Esophagus squamous epithelium (tissue), 5 donors: ENCODE measurements around the gene BBOX1. TPM values are rescaled to one million over a fixed set of nuclear protein-coding genes. Genes with fewer than 3 reads are reported as not detected.

ENCODE experiments used
- DNase-seq: peaks from one replicate; lab custom pipeline; 2025; lab: John Stamatoyannopoulos, UW
- H3K27ac ChIP-seq, 4 donors: fragments of 200-600 bp; sonication (generic); one replicate each; pipeline ENCODE4 v1.5.1; 2016 to 2019; ENCODE audit warnings: mild to moderate bottlenecking in 1 of 4
- H3K27me3 ChIP-seq, 4 donors: fragments of 200-600 bp; sonication (generic); 1 replicate in 3 of 4; 2 replicates in 1 of 4; pipeline versions ENCODE4 v1.5.1 to v1.6.0; 2017 to 2021; ENCODE audit warnings: antibody characterized with exemption in 1 of 4
- H3K36me3 ChIP-seq, 3 donors: fragments of 200-600 bp; sonication (generic); one replicate each; pipeline ENCODE4 v1.5.1; 2016 to 2019
- H3K4me1 ChIP-seq, 3 donors: fragments of 200-600 bp; sonication (generic); one replicate each; pipeline ENCODE4 v1.5.1; 2017 to 2019
- H3K4me3 ChIP-seq, 4 donors: fragments of 200-600 bp; sonication (generic); 1 replicate in 3 of 4; 2 replicates in 1 of 4; pipeline ENCODE4 v1.5.1; 2016 to 2019; ENCODE audit warnings: mild to moderate bottlenecking in 2 of 4, moderate library complexity in 1 of 4
- H3K9me3 ChIP-seq, 3 donors: fragments of 200-600 bp; sonication (generic); one replicate each; pipeline ENCODE4 v1.5.1; 2016 to 2019
- POLR2A ChIP-seq, 4 donors: fragments of 450-650 bp; IDR thresholded peaks; one replicate each; pipeline ENCODE4 v1.6.1; 2017; ENCODE audit warnings: antibody characterized with exemption in 4 of 4, mild to moderate bottlenecking in 4 of 4, moderate library complexity in 3 of 4
- WGBS, 2 donors: methylation state at CpG; one replicate each; pipeline ENCODE4 v1.1.5; 2018; 5-methylcytosine and 5-hydroxymethylcytosine counted together
- intact Hi-C: fragments of 100-400 bp; cut with DNase I; formaldehyde crosslinking; loops from one replicate; pipeline ENCODE4 v1.15.0; 2022
- total RNA-seq, 4 donors: library from RNA; depleted of rRNA; stranded (reverse); fragments of >200 nt; gene quantifications; one replicate each; pipeline ENCODE4 v1.1.0, GENCODE V29; 2016
- TF ChIP-seq, protein P1 (sequence below), 6 experiments: fragments of 450-650 bp in 4 of 6; fragments of 200-600 bp in 2 of 6; sonication (generic) in 2 of 6; IDR thresholded peaks; one replicate each; pipeline ENCODE4 v1.5.1; 2016 to 2019; ENCODE audit warnings: antibody characterized with exemption in 6 of 6, mild to moderate bottlenecking in 4 of 6, moderate library complexity in 4 of 6
- donor health status: DM: yes; HTN: yes; CAD: no.

Gene BBOX1
- total RNA-seq, 4 donors from 2014 or later: 6.0 to 25.9 (median 14.0) TPM

GRCh38 chr11:27064086-27064485, 23.5 kb downstream of the BBOX1 start:
- Histone ChIP-seq H3K9me3 (no peaks in the 10 kb centered on the region), H3K4me1 (peaks cover 0 to 5% (median 0%) of the 10 kb centered on the region in 3 donors), H3K4me3 (no peak overlapping the region), H3K27me3 (no peaks in the 10 kb centered on the region), H3K27ac (no peak overlapping the region), H3K36me3 (peaks cover 0 to 6% (median 0%) of the 10 kb centered on the region in 3 donors)
- no peak for DNase-seq
- 78 to 94% methylated on average over 2 of the region's 2 CpGs for WGBS, 2 donors
- intact Hi-C loops: no loop called here
- TF ChIP-seq, protein P1, sequence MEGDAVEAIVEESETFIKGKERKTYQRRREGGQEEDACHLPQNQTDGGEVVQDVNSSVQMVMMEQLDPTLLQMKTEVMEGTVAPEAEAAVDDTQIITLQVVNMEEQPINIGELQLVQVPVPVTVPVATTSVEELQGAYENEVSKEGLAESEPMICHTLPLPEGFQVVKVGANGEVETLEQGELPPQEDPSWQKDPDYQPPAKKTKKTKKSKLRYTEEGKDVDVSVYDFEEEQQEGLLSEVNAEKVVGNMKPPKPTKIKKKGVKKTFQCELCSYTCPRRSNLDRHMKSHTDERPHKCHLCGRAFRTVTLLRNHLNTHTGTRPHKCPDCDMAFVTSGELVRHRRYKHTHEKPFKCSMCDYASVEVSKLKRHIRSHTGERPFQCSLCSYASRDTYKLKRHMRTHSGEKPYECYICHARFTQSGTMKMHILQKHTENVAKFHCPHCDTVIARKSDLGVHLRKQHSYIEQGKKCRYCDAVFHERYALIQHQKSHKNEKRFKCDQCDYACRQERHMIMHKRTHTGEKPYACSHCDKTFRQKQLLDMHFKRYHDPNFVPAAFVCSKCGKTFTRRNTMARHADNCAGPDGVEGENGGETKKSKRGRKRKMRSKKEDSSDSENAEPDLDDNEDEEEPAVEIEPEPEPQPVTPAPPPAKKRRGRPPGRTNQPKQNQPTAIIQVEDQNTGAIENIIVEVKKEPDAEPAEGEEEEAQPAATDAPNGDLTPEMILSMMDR (IDR thresholded peaks at IDR 0.05): no peak
- no peak for TF ChIP-seq POLR2A (IDR thresholded peaks at IDR 0.05)

- WGBS, 2 donors: 67 to 71% methylated on average over 1 of the region's 1 CpG
- Histone ChIP-seq H3K27me3 (no peaks in the 10 kb centered on the region), H3K4me1 (no peaks in the 10 kb centered on the region), H3K27ac (no peak overlapping the region), H3K36me3 (no peaks in the 10 kb centered on the region), H3K4me3 (no peak overlapping the region), H3K9me3 (no peaks in the 10 kb centered on the region)
- no peak for TF ChIP-seq POLR2A (IDR thresholded peaks at IDR 0.05)
- TF ChIP-seq, protein P1 (IDR thresholded peaks at IDR 0.05): no peak
- intact Hi-C loops: no loop called here
- no peak for DNase-seq
Observed at GRCh38 chr11:27075192-27075591, 34.6 kb downstream of the BBOX1 start.

- Histone ChIP-seq H3K9me3 (no peaks in the 10 kb centered on the region), H3K27me3 (no peaks in the 10 kb centered on the region), H3K27ac (no peak overlapping the region), H3K4me1 (no peaks in the 10 kb centered on the region), H3K36me3 (no peaks in the 10 kb centered on the region), H3K4me3 (no peak overlapping the region)
- TF ChIP-seq, protein P1 (IDR thresholded peaks at IDR 0.05): no peak
- TF ChIP-seq POLR2A (IDR thresholded peaks at IDR 0.05): no peak
- 50% methylated on average over 1 of the region's 1 CpG; no CpG with 5 or more reads in 1 of the 2 donors for WGBS, 2 donors
- DNase-seq: no peak
- intact Hi-C loops: no loop called here
Observed at GRCh38 chr11:27075655-27076054, 35.0 kb downstream of the BBOX1 start.

- TF ChIP-seq POLR2A (IDR thresholded peaks at IDR 0.05): no peak
- TF ChIP-seq, protein P1 (IDR thresholded peaks at IDR 0.05): no peak
Observed at GRCh38 chr11:27076121-27076589, 35.5 kb downstream of the BBOX1 start.

GRCh38 chr11:27081056-27081455, 40.4 kb downstream of the BBOX1 start:
- Histone ChIP-seq H3K27me3 (no peaks in the 10 kb centered on the region), H3K27ac (no peak overlapping the region), H3K4me3 (no peak overlapping the region), H3K9me3 (no peaks in the 10 kb centered on the region), H3K36me3 (no peaks in the 10 kb centered on the region), H3K4me1 (peaks cover 6 to 26% (median 7%) of the 10 kb centered on the region in 3 donors)
- intact Hi-C loops: no loop called here
- TF ChIP-seq POLR2A (IDR thresholded peaks at IDR 0.05): no peak
- TF ChIP-seq, protein P1 (IDR thresholded peaks at IDR 0.05): no peak
- no peak for DNase-seq

More at GRCh38 chr11:27076121-27076589, 35.5 kb downstream of the BBOX1 start:
- Histone ChIP-seq H3K27me3 (no peaks in the 10 kb centered on the region), H3K9me3 (no peaks in the 10 kb centered on the region), H3K4me3 (no peak overlapping the region), H3K4me1 (no peaks in the 10 kb centered on the region), H3K27ac (no peak overlapping the region), H3K36me3 (no peaks in the 10 kb centered on the region)
- DNase-seq: no peak
- intact Hi-C loops: no loop called here
- WGBS, 2 donors: 56 to 83% methylated on average over 2 of the region's 2 CpGs
